Stomach (tissue), 4 donors: ENCODE results near the gene ARL2BP.

Source experiments
- EP300 ChIP-seq: sonication (generic); formaldehyde crosslinking; IDR thresholded peaks from one replicate; pipeline ENCODE4 v1.6.1; 2017; ENCODE audit warnings: antibody characterized with exemption
- POLR2A ChIP-seq, 4 donors: fragments of 450-650 bp; IDR thresholded peaks; one replicate each; pipeline ENCODE4 v1.6.1; 2016; ENCODE audit warnings: antibody characterized with exemption in 4 of 4, control low read depth in 2 of 4, mild to moderate bottlenecking in 1 of 4, moderate library complexity in 1 of 4
- POLR2AphosphoS5 ChIP-seq, 3 donors: sonication (generic); formaldehyde crosslinking; IDR thresholded peaks; one replicate each; pipeline ENCODE4 v1.6.1; 2016; ENCODE audit warnings: antibody characterized with exemption in 3 of 3
- TF ChIP-seq, protein P1 (sequence below), 7 experiments: fragments of 450-650 bp in 4 of 7; fragments of 200-600 bp in 3 of 7; sonication (generic) in 3 of 7; IDR thresholded peaks; one replicate each; pipeline ENCODE4 v1.5.1; 2016 to 2019; ENCODE audit warnings: antibody characterized with exemption in 7 of 7, control low read depth in 2 of 7, mild to moderate bottlenecking in 1 of 7

GRCh38 chr16:57252148-57252721 lies 7.2 kb downstream of the ARL2BP start:
- TF ChIP-seq EP300 (no peak), POLR2A (IDR thresholded peaks at IDR 0.05) (no peak), POLR2AphosphoS5 (IDR thresholded peaks at IDR 0.05) (no peak)
- TF ChIP-seq, protein P1, sequence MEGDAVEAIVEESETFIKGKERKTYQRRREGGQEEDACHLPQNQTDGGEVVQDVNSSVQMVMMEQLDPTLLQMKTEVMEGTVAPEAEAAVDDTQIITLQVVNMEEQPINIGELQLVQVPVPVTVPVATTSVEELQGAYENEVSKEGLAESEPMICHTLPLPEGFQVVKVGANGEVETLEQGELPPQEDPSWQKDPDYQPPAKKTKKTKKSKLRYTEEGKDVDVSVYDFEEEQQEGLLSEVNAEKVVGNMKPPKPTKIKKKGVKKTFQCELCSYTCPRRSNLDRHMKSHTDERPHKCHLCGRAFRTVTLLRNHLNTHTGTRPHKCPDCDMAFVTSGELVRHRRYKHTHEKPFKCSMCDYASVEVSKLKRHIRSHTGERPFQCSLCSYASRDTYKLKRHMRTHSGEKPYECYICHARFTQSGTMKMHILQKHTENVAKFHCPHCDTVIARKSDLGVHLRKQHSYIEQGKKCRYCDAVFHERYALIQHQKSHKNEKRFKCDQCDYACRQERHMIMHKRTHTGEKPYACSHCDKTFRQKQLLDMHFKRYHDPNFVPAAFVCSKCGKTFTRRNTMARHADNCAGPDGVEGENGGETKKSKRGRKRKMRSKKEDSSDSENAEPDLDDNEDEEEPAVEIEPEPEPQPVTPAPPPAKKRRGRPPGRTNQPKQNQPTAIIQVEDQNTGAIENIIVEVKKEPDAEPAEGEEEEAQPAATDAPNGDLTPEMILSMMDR (IDR thresholded peaks at IDR 0.05), result no peak
